DMS114 treated with DMSO at 0.1 percent for 48 hours (cell line): Measurements from ENCODE around the gene IL17REL.
"Not testable (repeated sequence)": the region's sequence is repeated elsewhere in the genome, so short reads cannot be mapped to it uniquely, and the experiment has no call there.

ENCODE experiments used
- DNase-seq: peaks from one replicate; lab custom pipeline; 2025; ENCODE audit not compliant: unreplicated experiment; lab: John Stamatoyannopoulos, UW

Gene IL17REL

GRCh38 chr22:49992921-49993648 lies 19.5 kb downstream of the IL17REL start:
- DNase-seq = no peak

GRCh38 chr22:49991907-49992533 lies 20.5 kb downstream of the IL17REL start:
- DNase-seq = no peak

- DNase-seq = no peak
Observed at GRCh38 chr22:49991167-49991566, 21.4 kb downstream of the IL17REL start.

GRCh38 chr22:49989826-49990225 lies 22.7 kb downstream of the IL17REL start:
- not testable (repeated sequence) for DNase-seq

GRCh38 chr22:49986325-49986724 lies 26.2 kb downstream of the IL17REL start:
- no peak for DNase-seq

- no peak for DNase-seq
Observed at GRCh38 chr22:49983148-49984042, 29.2 kb downstream of the IL17REL start.

GRCh38 chr22:49981799-49982198 lies 30.8 kb downstream of the IL17REL start:
- not testable (repeated sequence) for DNase-seq

GRCh38 chr22:49979587-49980264 lies 32.8 kb downstream of the IL17REL start:
- no peak for DNase-seq

- DNase-seq = no peak
Observed at GRCh38 chr22:49977578-49977977, 35.0 kb downstream of the IL17REL start.

- DNase-seq = no peak
Observed at GRCh38 chr22:49976439-49977175, 36.0 kb downstream of the IL17REL start.

- DNase-seq = no peak
Observed at GRCh38 chr22:49975543-49976389, 36.8 kb downstream of the IL17REL start.

GRCh38 chr22:49973018-49973961 lies 39.3 kb downstream of the IL17REL start:
- no peak for DNase-seq

GRCh38 chr22:49972163-49973017 lies 40.2 kb downstream of the IL17REL start:
- no peak for DNase-seq

- DNase-seq = no peak
Observed at GRCh38 chr22:49971232-49972162, 41.1 kb downstream of the IL17REL start.

- no peak for DNase-seq
Observed at GRCh38 chr22:49970528-49971231, 41.9 kb downstream of the IL17REL start.
